GM23338 (cell line): ENCODE measurements around the gene SCFD2. TPM values are rescaled to one million over a fixed set of nuclear protein-coding genes. Genes with fewer than 3 reads are reported as not detected.

ENCODE experiments used
- ATAC-seq: fragments of 200-7000 bp; cut with Tn5 transposase; 3 replicates; pipeline ENCODE4 v1.9.1; 2020
- DNase-seq: peaks from one replicate; pipeline ENCODE4 v3.0.0-alpha.2; 2015; ENCODE audit warnings: low spot score
- H2AFZ ChIP-seq: fragments of 200-600 bp; sonication (generic); 2 replicates; pipeline ENCODE4 v1.8.0; 2016; ENCODE audit warnings: antibody characterized with exemption, mild to moderate bottlenecking, moderate library complexity
- H3F3A ChIP-seq: fragments of 200-600 bp; sonication (generic); replicated peaks from 2 replicates; pipeline ENCODE4 v1.8.0; 2017; ENCODE audit warnings: antibody characterized with exemption, mixed run types, low read depth
- H3K27ac ChIP-seq: fragments of 200-600 bp; sonication (generic); 2 replicates; pipeline ENCODE4 v1.6.1; 2016; ENCODE audit warnings: low read depth
- H3K27me3 ChIP-seq: fragments of 200-600 bp; sonication (generic); 2 replicates; pipeline ENCODE4 v1.8.0; 2016; ENCODE audit warnings: mild to moderate bottlenecking, mixed run types, moderate library complexity; ENCODE audit not compliant: insufficient read depth
- H3K36me3 ChIP-seq: fragments of 200-600 bp; sonication (generic); 2 replicates; pipeline ENCODE4 v1.8.0; 2016; ENCODE audit warnings: mild to moderate bottlenecking; ENCODE audit not compliant: insufficient read depth
- H3K4me1 ChIP-seq: fragments of 200-600 bp; sonication (generic); 2 replicates; pipeline ENCODE4 v1.8.0; 2016; ENCODE audit warnings: mild to moderate bottlenecking, moderate library complexity; ENCODE audit not compliant: insufficient read depth
- H3K4me2 ChIP-seq: fragments of 200-600 bp; sonication (generic); 2 replicates; pipeline ENCODE4 v1.7.1; 2017; ENCODE audit warnings: mixed run types
- H3K4me3 ChIP-seq: fragments of 200-600 bp; sonication (generic); 2 replicates; pipeline ENCODE4 v1.6.1; 2016; ENCODE audit warnings: mixed run types
- H3K79me2 ChIP-seq: fragments of 200-600 bp; sonication (generic); replicated peaks from 2 replicates; pipeline ENCODE4 v1.8.0; 2017; ENCODE audit warnings: mild to moderate bottlenecking; ENCODE audit not compliant: insufficient read depth
- H3K9me2 ChIP-seq: fragments of 200-600 bp; sonication (generic); 2 replicates; pipeline ENCODE4 v1.8.0; 2017; ENCODE audit not compliant: insufficient read depth
- H4K20me1 ChIP-seq: fragments of 200-600 bp; sonication (generic); replicated peaks from 2 replicates; pipeline ENCODE4 v1.8.0; 2017; ENCODE audit warnings: mild to moderate bottlenecking; ENCODE audit not compliant: insufficient read depth
- H3K27ac Mint-ChIP-seq: 2 replicates; pipeline ENCODE4 v1.8.0; 2020; ENCODE audit warnings: inconsistent platforms, mild to moderate bottlenecking, moderate library complexity, mixed read lengths
- H3K27me3 Mint-ChIP-seq: 3 replicates; pipeline ENCODE4 v1.8.0; 2022; ENCODE audit warnings: low read depth, mild to moderate bottlenecking, moderate library complexity, mixed read lengths, inconsistent platforms; ENCODE audit not compliant: insufficient read depth, poor library complexity
- H3K36me3 Mint-ChIP-seq: 3 replicates; pipeline ENCODE4 v1.8.0; 2021; ENCODE audit warnings: low read depth, mild to moderate bottlenecking, inconsistent platforms, moderate library complexity, mixed read lengths
- H3K4me1 Mint-ChIP-seq: 3 replicates; pipeline ENCODE4 v1.8.0; 2020; ENCODE audit warnings: mild to moderate bottlenecking, inconsistent platforms, mixed read lengths
- H3K4me3 Mint-ChIP-seq: 3 replicates; pipeline ENCODE4 v1.8.0; 2021; ENCODE audit warnings: moderate library complexity, mild to moderate bottlenecking, inconsistent platforms, mixed read lengths
- H3K9me3 Mint-ChIP-seq: 3 replicates; pipeline ENCODE4 v1.8.0; 2020; ENCODE audit warnings: moderate library complexity, mild to moderate bottlenecking, inconsistent platforms, mixed read lengths
- CREB1 ChIP-seq: fragments of 250-450 bp; sonication (Bioruptor Pico); IDR thresholded peaks from 2 replicates; pipeline ENCODE4 v1.5.0; 2020; ENCODE audit warnings: low read depth, mild to moderate bottlenecking, moderate library complexity
- CTCF ChIP-seq, 2 experiments: fragments of 200-600 bp in 1 of 2; sonication (generic) in 1 of 2; conservative IDR thresholded peaks; 2 replicates each; pipeline versions ENCODE4 v1.5.1 to v1.6.1; 2016 to 2017; ENCODE audit warnings: antibody characterized with exemption in 2 of 2, low read depth in 2 of 2, mild to moderate bottlenecking in 2 of 2, moderate library complexity in 1 of 2
- ETS1 ChIP-seq: IDR thresholded peaks from 2 replicates; pipeline ENCODE4 v1.6.1; 2016; ENCODE audit warnings: antibody characterized with exemption
- EZH2 ChIP-seq: fragments of 200-600 bp; sonication (generic); IDR thresholded peaks from one replicate; pipeline ENCODE4 v1.8.0; 2017; ENCODE audit warnings: antibody characterized with exemption, mild to moderate bottlenecking, low read depth; ENCODE audit not compliant: unreplicated experiment
- EZH2phosphoT487 ChIP-seq: fragments of 200-600 bp; sonication (generic); IDR thresholded peaks from one replicate; pipeline ENCODE4 v1.8.1; 2018; ENCODE audit warnings: antibody characterized with exemption; ENCODE audit not compliant: unreplicated experiment
- JUNB ChIP-seq: IDR thresholded peaks from one replicate; pipeline ENCODE4 v1.6.1; 2016; ENCODE audit warnings: antibody characterized with exemption; ENCODE audit not compliant: unreplicated experiment
- REST ChIP-seq: IDR thresholded peaks from one replicate; pipeline ENCODE4 v1.6.1; 2018; ENCODE audit warnings: antibody characterized with exemption; ENCODE audit not compliant: unreplicated experiment
- STAT1 ChIP-seq: IDR thresholded peaks from one replicate; pipeline ENCODE4 v1.6.1; 2016; ENCODE audit warnings: antibody characterized with exemption; ENCODE audit not compliant: unreplicated experiment
- ZNF331 ChIP-seq: fragments of 250-450 bp; sonication (Bioruptor Pico); IDR thresholded peaks from 2 replicates; pipeline ENCODE4 v1.5.0; 2020; ENCODE audit warnings: low read depth, mild to moderate bottlenecking, moderate library complexity
- ZNF462 ChIP-seq: fragments of 250-450 bp; sonication (Bioruptor Pico); IDR thresholded peaks from 2 replicates; pipeline ENCODE4 v1.5.0; 2020; ENCODE audit warnings: mild to moderate bottlenecking, moderate library complexity
- polyA plus RNA-seq: library from polyadenylated mRNA; unstranded; fragments of >200 nt; fragmentation: Nextera tagmentation; extraction: Ambion mirVana; gene quantifications from 2 replicates; pipeline ENCODE4 v1.2.1, GENCODE V29; 2016
- total RNA-seq: library from RNA; depleted of rRNA; stranded (reverse); fragments of >200 nt; shearing (Covaris generic); gene quantifications from 2 replicates; pipeline ENCODE4 v1.2.3, GENCODE V29; 2014

SCFD2 gene
- total and polyA plus RNA-seq, 2 experiments from 2014 or later: 5.7 to 17.5 TPM

- H2AFZ ChIP-seq: no peak overlapping the region
- Mint-ChIP-seq H3K36me3 (no peaks in the 10 kb centered on the region), H3K9me3 (no peaks in the 10 kb centered on the region), H3K27ac (no peak overlapping the region), H3K4me1 (no peaks in the 10 kb centered on the region), H3K27me3 (peaks cover 3% of the 10 kb centered on the region), H3K4me3 (no peak overlapping the region)
- H3K27ac ChIP-seq: no peak overlapping the region
- H3K4me3 ChIP-seq: no peak overlapping the region
- H3K9me2 ChIP-seq: no peaks in the 10 kb centered on the region
- ATAC-seq: no peak
- no peaks in the 10 kb centered on the region for H3K4me1 ChIP-seq
- no peaks in the 10 kb centered on the region for H3F3A ChIP-seq
- H3K27me3 ChIP-seq: no peaks in the 10 kb centered on the region
- no peak overlapping the region for H3K4me2 ChIP-seq
- no peaks in the 10 kb centered on the region for H4K20me1 ChIP-seq
- no peak for DNase-seq
- no peak for TF ChIP-seq CTCF (conservative IDR thresholded peaks at IDR 0.05; ENCODE audit: low read depth in 2 of 2)
- no peak for TF ChIP-seq REST
- no peak for TF ChIP-seq EZH2phosphoT487
- no peak for TF ChIP-seq ZNF331 (CRISPR knock-in tag)
- TF ChIP-seq STAT1: no peak
- TF ChIP-seq JUNB: no peak
- no peak for TF ChIP-seq CREB1
- no peak for TF ChIP-seq ETS1
- no peaks in the 10 kb centered on the region for H3K79me2 ChIP-seq
- no peaks in the 10 kb centered on the region for H3K36me3 ChIP-seq
Observed at GRCh38 chr4:53191997-53192396, 173.9 kb downstream of the SCFD2 start.

GRCh38 chr4:53189011-53189410, 176.8 kb downstream of the SCFD2 start:
- H3F3A ChIP-seq: no peaks in the 10 kb centered on the region
- no peak for ATAC-seq
- no peaks in the 10 kb centered on the region for H3K27me3 ChIP-seq
- no peaks in the 10 kb centered on the region for H3K9me2 ChIP-seq
- Mint-ChIP-seq H3K4me3 (no peak overlapping the region), H3K9me3 (no peaks in the 10 kb centered on the region), H3K36me3 (no peaks in the 10 kb centered on the region), H3K27ac (no peak overlapping the region), H3K27me3 (no peaks in the 10 kb centered on the region), H3K4me1 (no peaks in the 10 kb centered on the region)
- H3K36me3 ChIP-seq: no peaks in the 10 kb centered on the region
- DNase-seq: no peak
- H4K20me1 ChIP-seq: no peaks in the 10 kb centered on the region
- no peak overlapping the region for H3K4me3 ChIP-seq
- no peaks in the 10 kb centered on the region for H3K79me2 ChIP-seq
- H2AFZ ChIP-seq: no peak overlapping the region
- H3K27ac ChIP-seq: no peak overlapping the region
- no peak overlapping the region for H3K4me2 ChIP-seq
- no peak for TF ChIP-seq ZNF462 (CRISPR knock-in tag)
- no peak for TF ChIP-seq EZH2
- no peak for TF ChIP-seq JUNB
- no peaks in the 10 kb centered on the region for H3K4me1 ChIP-seq
